ENCODE data around the gene AGBL1. TPM values are rescaled to one million over a fixed set of nuclear protein-coding genes. Genes with fewer than 3 reads are reported as not detected.

The AGBL1 gene
- total RNA-seq, 1 experiment from 2014 or later, result not detected

DNA sequence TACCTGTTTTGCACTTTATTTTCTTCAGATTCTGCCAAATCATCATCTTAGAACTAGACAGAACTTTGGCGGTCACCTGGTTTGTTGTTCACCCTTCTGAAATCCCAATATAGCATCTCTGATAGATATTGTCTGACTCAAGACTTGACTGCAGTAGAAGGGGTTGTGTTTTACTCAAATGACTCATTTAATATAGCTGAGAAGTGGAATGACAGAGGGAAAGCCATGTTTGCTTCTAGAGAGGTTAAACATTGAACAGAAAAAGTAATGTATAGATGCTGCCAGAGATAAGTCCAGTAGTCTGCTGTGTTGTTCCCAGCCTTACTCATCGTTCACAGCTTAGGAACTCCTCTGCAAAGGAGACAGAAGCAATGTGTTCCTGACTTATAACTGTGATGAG lies 402.0 kb downstream of the AGBL1 start:
- Histone ChIP-seq H3K27me3 (replicated peaks; ENCODE audit: control insufficient read depth, insufficient read depth, low read length) (no peaks in the 10 kb centered on the region), H3K4me3 (ENCODE audit: low read depth, low read length) (no peak overlapping the region), H3K36me3 (ENCODE audit: control insufficient read depth, insufficient read depth, low read length) (no peaks in the 10 kb centered on the region), H3K9me3 (no peaks in the 10 kb centered on the region), H3K4me1 (no peaks in the 10 kb centered on the region)
- POLR2A ChIA-PET, result no interaction called here
- DNase-seq, result no peak
- intact Hi-C loops (cut with micrococcal nuclease; ENCODE audit: unreplicated experiment), result no loop called here
- Mint-ChIP-seq H3K9me3 (ENCODE audit: unreplicated experiment) (no peaks in the 10 kb centered on the region), H3K27me3 (ENCODE audit: insufficient read depth, unreplicated experiment) (peaks cover 2% of the 10 kb centered on the region), H3K4me3 (ENCODE audit: unreplicated experiment) (no peak overlapping the region), H3K4me1 (ENCODE audit: low read depth, unreplicated experiment) (no peaks in the 10 kb centered on the region), H3K27ac (ENCODE audit: unreplicated experiment) (no peak overlapping the region), H3K36me3 (ENCODE audit: insufficient read depth, unreplicated experiment) (no peaks in the 10 kb centered on the region)
- CTCF ChIA-PET, result no interaction called here
- no TSS peak for BruUV-seq (replicated peaks)
- TF ChIP-seq, protein P1, sequence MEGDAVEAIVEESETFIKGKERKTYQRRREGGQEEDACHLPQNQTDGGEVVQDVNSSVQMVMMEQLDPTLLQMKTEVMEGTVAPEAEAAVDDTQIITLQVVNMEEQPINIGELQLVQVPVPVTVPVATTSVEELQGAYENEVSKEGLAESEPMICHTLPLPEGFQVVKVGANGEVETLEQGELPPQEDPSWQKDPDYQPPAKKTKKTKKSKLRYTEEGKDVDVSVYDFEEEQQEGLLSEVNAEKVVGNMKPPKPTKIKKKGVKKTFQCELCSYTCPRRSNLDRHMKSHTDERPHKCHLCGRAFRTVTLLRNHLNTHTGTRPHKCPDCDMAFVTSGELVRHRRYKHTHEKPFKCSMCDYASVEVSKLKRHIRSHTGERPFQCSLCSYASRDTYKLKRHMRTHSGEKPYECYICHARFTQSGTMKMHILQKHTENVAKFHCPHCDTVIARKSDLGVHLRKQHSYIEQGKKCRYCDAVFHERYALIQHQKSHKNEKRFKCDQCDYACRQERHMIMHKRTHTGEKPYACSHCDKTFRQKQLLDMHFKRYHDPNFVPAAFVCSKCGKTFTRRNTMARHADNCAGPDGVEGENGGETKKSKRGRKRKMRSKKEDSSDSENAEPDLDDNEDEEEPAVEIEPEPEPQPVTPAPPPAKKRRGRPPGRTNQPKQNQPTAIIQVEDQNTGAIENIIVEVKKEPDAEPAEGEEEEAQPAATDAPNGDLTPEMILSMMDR (IDR thresholded peaks at IDR 0.05; ENCODE audit: insufficient read depth in 1 of 2, low read depth in 1 of 2, low read length in 1 of 2, severe bottlenecking in 1 of 2, unreplicated experiment in 1 of 2), result no peak

DNA sequence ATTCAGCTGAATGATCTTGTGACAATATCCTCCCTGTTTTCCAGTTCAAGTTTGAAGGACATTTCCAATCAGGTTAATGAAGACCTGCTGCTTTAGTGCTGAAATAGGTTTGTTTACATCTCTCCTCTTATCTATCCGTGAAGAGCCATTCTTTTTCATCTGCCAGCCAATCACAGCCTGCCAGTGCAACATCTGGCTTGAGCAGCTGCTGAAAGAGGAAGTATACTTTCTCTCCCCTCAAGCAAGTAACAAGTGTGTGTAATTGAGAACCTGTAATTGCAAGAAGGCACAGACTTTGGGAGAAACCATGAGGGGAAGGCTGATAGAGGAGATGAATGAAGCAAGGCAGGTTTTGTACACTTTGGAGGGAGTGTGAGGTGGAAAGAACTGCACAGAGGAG lies 404.3 kb downstream of the AGBL1 start:
- Histone ChIP-seq H3K4me3 (ENCODE audit: low read depth, low read length) (no peak overlapping the region), H3K36me3 (ENCODE audit: control insufficient read depth, insufficient read depth, low read length) (no peaks in the 10 kb centered on the region), H3K27me3 (replicated peaks; ENCODE audit: control insufficient read depth, insufficient read depth, low read length) (no peaks in the 10 kb centered on the region), H3K9me3 (no peaks in the 10 kb centered on the region), H3K4me1 (no peaks in the 10 kb centered on the region)
- Mint-ChIP-seq H3K4me3 (ENCODE audit: unreplicated experiment) (no peak overlapping the region), H3K4me1 (ENCODE audit: low read depth, unreplicated experiment) (no peaks in the 10 kb centered on the region), H3K9me3 (ENCODE audit: unreplicated experiment) (no peaks in the 10 kb centered on the region), H3K27ac (ENCODE audit: unreplicated experiment) (no peak overlapping the region), H3K36me3 (ENCODE audit: insufficient read depth, unreplicated experiment) (no peaks in the 10 kb centered on the region), H3K27me3 (ENCODE audit: insufficient read depth, unreplicated experiment) (peaks cover 5% of the 10 kb centered on the region)
- intact Hi-C loops (cut with micrococcal nuclease; ENCODE audit: unreplicated experiment), result no loop called here
- DNase-seq, result no peak
- BruUV-seq (replicated peaks), result no TSS peak
- POLR2A ChIA-PET, result no interaction called here
- TF ChIP-seq, protein P1 (IDR thresholded peaks at IDR 0.05; ENCODE audit: insufficient read depth in 1 of 2, low read depth in 1 of 2, low read length in 1 of 2, severe bottlenecking in 1 of 2, unreplicated experiment in 1 of 2), result no peak
- CTCF ChIA-PET, result no interaction called here

DNA sequence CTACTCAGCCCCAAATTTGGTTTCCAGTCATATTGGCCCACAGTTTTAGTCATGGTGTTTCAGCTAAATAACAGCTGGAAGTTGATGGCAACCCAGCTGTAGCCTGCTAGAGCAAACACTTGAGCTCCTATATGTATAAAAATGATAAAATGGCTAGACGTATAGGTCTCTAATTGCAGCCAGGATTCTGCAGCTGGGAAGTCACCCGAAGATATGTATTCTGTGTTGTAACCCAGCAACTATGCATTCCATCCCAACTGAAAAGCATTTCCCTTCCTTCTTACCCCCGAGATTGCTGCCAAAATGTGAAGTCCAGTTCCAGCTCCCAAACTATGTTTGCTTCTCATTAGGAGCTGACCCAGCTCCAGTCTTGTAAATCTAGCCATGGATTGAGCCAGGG lies 408.4 kb downstream of the AGBL1 start:
- Histone ChIP-seq H3K9me3 (no peaks in the 10 kb centered on the region), H3K27me3 (replicated peaks; ENCODE audit: control insufficient read depth, insufficient read depth, low read length) (no peaks in the 10 kb centered on the region), H3K36me3 (ENCODE audit: control insufficient read depth, insufficient read depth, low read length) (no peaks in the 10 kb centered on the region), H3K4me1 (no peaks in the 10 kb centered on the region), H3K4me3 (ENCODE audit: low read depth, low read length) (no peak overlapping the region)
- Mint-ChIP-seq H3K4me1 (ENCODE audit: low read depth, unreplicated experiment) (no peaks in the 10 kb centered on the region), H3K36me3 (ENCODE audit: insufficient read depth, unreplicated experiment) (no peaks in the 10 kb centered on the region), H3K4me3 (ENCODE audit: unreplicated experiment) (no peak overlapping the region), H3K9me3 (ENCODE audit: unreplicated experiment) (peaks cover 8% of the 10 kb centered on the region), H3K27me3 (ENCODE audit: insufficient read depth, unreplicated experiment) (peaks cover 9% of the 10 kb centered on the region), H3K27ac (ENCODE audit: unreplicated experiment) (no peak overlapping the region)
- CTCF ChIA-PET, result no interaction called here
- TF ChIP-seq, protein P1 (IDR thresholded peaks at IDR 0.05; ENCODE audit: insufficient read depth in 1 of 2, low read depth in 1 of 2, low read length in 1 of 2, severe bottlenecking in 1 of 2, unreplicated experiment in 1 of 2), result no peak
- POLR2A ChIA-PET, result no interaction called here
- intact Hi-C loops (cut with micrococcal nuclease; ENCODE audit: unreplicated experiment), result no loop called here
- no peak for DNase-seq
- no TSS peak for BruUV-seq (replicated peaks)
